Panc1 (cell line): ENCODE measurements around the gene SPTBN1. TPM values are rescaled to one million over a fixed set of nuclear protein-coding genes. Genes with fewer than 3 reads are reported as not detected.

Experiments used
- ATAC-seq: fragments of 200-7000 bp; cut with Tn5 transposase; 2 replicates; pipeline ENCODE4 v1.9.1; 2020; ENCODE audit warnings: mild to moderate bottlenecking, moderate library complexity
- BruUV-seq: library from RNA; stranded (reverse); fragments of 400-500 nt; replicated peaks from 2 replicates; lab custom pipeline; 2021; lab: Mats Ljungman, UMichigan
- CTCF ChIA-PET: fragments of 300-600 bp; sonication (Branson Sonifier 250); formaldehyde crosslinking; loops from one replicate; lab custom pipeline; 2022; ENCODE audit warnings: antibody characterized with exemption; lab: Charles Lee
- POLR2A ChIA-PET: fragments of 300-600 bp; sonication (Branson Sonifier 250); formaldehyde crosslinking; loops from one replicate; lab custom pipeline; 2022; ENCODE audit warnings: antibody characterized with exemption; lab: Charles Lee
- DNase-seq: peaks from one replicate; pipeline ENCODE4 v3.0.0-alpha.2; 2010; ENCODE audit warnings: low read depth, low spot score
- H3K27ac ChIP-seq: 2 replicates; pipeline ENCODE4 v1.5.1; 2011; ENCODE audit warnings: mild to moderate bottlenecking, low read length, inconsistent platforms
- H3K27me3 ChIP-seq: fragments of 200-500 bp; sonication (Bioruptor generic); 2 replicates; pipeline ENCODE4 v1.6.0; 2014; ENCODE audit warnings: low read length, inconsistent platforms; ENCODE audit not compliant: control insufficient read depth, insufficient read depth
- H3K36me3 ChIP-seq: fragments of 200-500 bp; sonication (Bioruptor generic); 2 replicates; pipeline ENCODE4 v1.5.1; 2014; ENCODE audit warnings: inconsistent platforms, mild to moderate bottlenecking, low read length, moderate library complexity; ENCODE audit not compliant: control insufficient read depth, insufficient read depth
- H3K4me1 ChIP-seq: 2 replicates; pipeline ENCODE4 v1.5.1; 2011; ENCODE audit warnings: inconsistent platforms, mild to moderate bottlenecking, low read length, moderate library complexity; ENCODE audit not compliant: control insufficient read depth, insufficient read depth
- H3K4me3 ChIP-seq, 2 experiments: 2 replicates each; pipeline ENCODE4 v1.5.1; 2011 to 2012; ENCODE audit warnings: low read depth in 2 of 2, low read length in 2 of 2, mild to moderate bottlenecking in 2 of 2, inconsistent platforms in 1 of 2, moderate library complexity in 1 of 2
- H3K9me3 ChIP-seq: fragments of 200-500 bp; sonication (Bioruptor generic); 2 replicates; pipeline ENCODE4 v1.5.1; 2014; ENCODE audit warnings: low read depth, mild to moderate bottlenecking, inconsistent platforms, low read length, moderate library complexity; ENCODE audit not compliant: control insufficient read depth, insufficient read depth
- POLR2AphosphoS5 ChIP-seq: IDR thresholded peaks from 2 replicates; pipeline ENCODE4 v1.6.1; 2012; ENCODE audit warnings: mild to moderate bottlenecking, low read depth, low read length, moderate library complexity
- SIN3A ChIP-seq: IDR thresholded peaks from 2 replicates; pipeline ENCODE4 v1.6.1; 2012; ENCODE audit warnings: low read depth, mild to moderate bottlenecking, low read length, moderate library complexity, borderline replicate concordance; ENCODE audit not compliant: insufficient read depth
- TCF7L2 ChIP-seq: IDR thresholded peaks from 2 replicates; pipeline ENCODE4 v1.6.1; 2011; ENCODE audit warnings: mild to moderate bottlenecking, low read depth, low read length, inconsistent platforms
- in situ Hi-C: cut with HindIII; loops from 2 replicates; pipeline ENCODE4 v1.10.0; 2016; ENCODE audit warnings: low sequenced_read_pairs, low pct_unique_long_range_greater_than_20kb
- intact Hi-C: fragments of 100-400 bp; cut with micrococcal nuclease; formaldehyde crosslinking; loops from one replicate; pipeline ENCODE4 v1.10.0; 2022; ENCODE audit not compliant: unreplicated experiment
- total RNA-seq: library from RNA; stranded (reverse); gene quantifications from one replicate; pipeline ENCODE4 v1.2.1, GENCODE V29; 2021; ENCODE audit not compliant: unreplicated experiment
- TF ChIP-seq, protein P1 (sequence below), 2 experiments: IDR thresholded peaks; 2 replicates each; pipeline ENCODE4 v1.6.1; 2011 to 2012; ENCODE audit warnings: low read depth in 2 of 2, control low read depth in 1 of 2, low read length in 1 of 2, mild to moderate bottlenecking in 1 of 2, moderate library complexity in 1 of 2; ENCODE audit not compliant: insufficient read depth in 1 of 2
- TF ChIP-seq, protein P2 (sequence below): fragments of 450-650 bp; IDR thresholded peaks from 2 replicates; pipeline ENCODE4 v1.5.1; 2017; ENCODE audit warnings: mild to moderate bottlenecking

The SPTBN1 gene
- total RNA-seq, 1 experiment from 2014 or later: 169 TPM

DNA sequence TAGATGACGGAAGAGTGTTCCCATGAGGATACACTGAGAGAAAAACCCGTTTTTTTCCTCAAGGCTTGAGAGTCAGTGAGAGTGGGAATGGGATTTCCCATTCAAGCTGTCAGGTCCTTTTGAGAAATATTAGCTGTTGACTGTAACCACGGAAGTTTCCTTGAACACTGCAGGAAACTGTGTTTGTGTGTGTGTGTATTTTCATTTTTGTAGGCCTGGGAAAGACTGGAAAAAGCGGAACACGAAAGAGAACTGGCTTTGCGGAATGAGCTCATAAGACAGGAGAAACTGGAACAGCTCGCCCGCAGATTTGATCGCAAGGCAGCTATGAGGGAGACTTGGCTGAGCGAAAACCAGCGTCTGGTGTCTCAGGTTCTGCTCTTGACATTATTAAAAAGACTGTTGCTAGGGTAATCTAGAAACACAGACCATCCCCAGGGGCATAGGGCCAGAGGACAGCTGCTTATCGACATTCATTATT is 168.5 kb downstream of the SPTBN1 start:
- ATAC-seq: no peak
- CTCF ChIA-PET: no interaction called here

DNA sequence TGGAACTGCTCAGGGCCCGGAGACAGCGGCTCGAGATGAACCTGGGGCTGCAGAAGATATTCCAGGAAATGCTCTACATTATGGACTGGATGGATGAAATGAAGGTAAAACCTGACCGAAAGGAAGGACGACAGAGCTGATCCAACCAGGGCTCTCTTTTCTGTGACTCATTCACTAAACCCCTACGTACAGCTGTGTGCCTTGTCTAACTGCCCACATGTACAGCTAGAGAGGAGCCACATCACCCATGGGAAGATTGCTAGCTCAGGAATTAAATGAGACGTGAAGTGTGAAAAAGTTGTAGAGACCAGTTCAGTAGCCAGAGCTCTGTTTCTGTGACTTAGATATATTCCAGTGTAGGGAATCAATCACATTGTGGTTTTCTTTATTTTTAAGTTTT is 170.0 kb downstream of the SPTBN1 start:
- no peak for DNase-seq
- intact Hi-C loops (no loop called here), in situ Hi-C loops (no loop called here)
- ATAC-seq: no peak
- ChIA-PET POLR2A (no interaction called here), CTCF (no interaction called here)
- H3K4me3 ChIP-seq: no peak overlapping the region
- H3K9me3 ChIP-seq: no peaks in the 10 kb centered on the region
- H3K36me3 ChIP-seq: peaks cover 41% of the 10 kb centered on the region
- TF ChIP-seq, protein P1, sequence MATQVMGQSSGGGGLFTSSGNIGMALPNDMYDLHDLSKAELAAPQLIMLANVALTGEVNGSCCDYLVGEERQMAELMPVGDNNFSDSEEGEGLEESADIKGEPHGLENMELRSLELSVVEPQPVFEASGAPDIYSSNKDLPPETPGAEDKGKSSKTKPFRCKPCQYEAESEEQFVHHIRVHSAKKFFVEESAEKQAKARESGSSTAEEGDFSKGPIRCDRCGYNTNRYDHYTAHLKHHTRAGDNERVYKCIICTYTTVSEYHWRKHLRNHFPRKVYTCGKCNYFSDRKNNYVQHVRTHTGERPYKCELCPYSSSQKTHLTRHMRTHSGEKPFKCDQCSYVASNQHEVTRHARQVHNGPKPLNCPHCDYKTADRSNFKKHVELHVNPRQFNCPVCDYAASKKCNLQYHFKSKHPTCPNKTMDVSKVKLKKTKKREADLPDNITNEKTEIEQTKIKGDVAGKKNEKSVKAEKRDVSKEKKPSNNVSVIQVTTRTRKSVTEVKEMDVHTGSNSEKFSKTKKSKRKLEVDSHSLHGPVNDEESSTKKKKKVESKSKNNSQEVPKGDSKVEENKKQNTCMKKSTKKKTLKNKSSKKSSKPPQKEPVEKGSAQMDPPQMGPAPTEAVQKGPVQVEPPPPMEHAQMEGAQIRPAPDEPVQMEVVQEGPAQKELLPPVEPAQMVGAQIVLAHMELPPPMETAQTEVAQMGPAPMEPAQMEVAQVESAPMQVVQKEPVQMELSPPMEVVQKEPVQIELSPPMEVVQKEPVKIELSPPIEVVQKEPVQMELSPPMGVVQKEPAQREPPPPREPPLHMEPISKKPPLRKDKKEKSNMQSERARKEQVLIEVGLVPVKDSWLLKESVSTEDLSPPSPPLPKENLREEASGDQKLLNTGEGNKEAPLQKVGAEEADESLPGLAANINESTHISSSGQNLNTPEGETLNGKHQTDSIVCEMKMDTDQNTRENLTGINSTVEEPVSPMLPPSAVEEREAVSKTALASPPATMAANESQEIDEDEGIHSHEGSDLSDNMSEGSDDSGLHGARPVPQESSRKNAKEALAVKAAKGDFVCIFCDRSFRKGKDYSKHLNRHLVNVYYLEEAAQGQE (IDR thresholded peaks at IDR 0.05; ENCODE audit: insufficient read depth in 1 of 2, low read depth in 2 of 2, low read length in 1 of 2): no peak
- H3K27ac ChIP-seq: no peak overlapping the region
- BruUV-seq: no TSS peak
- H3K4me1 ChIP-seq: no peaks in the 10 kb centered on the region
- no peaks in the 10 kb centered on the region for H3K27me3 ChIP-seq

More for the DNA sequence above, 168.5 kb downstream of the SPTBN1 start:
- POLR2A ChIA-PET: no interaction called here
- BruUV-seq: no TSS peak
- H3K4me1 ChIP-seq: no peaks in the 10 kb centered on the region
- intact Hi-C loops (no loop called here), in situ Hi-C loops (no loop called here)
- no peak for TF ChIP-seq TCF7L2
- TF ChIP-seq, protein P1 (IDR thresholded peaks at IDR 0.05; ENCODE audit: insufficient read depth in 1 of 2, low read depth in 2 of 2, low read length in 1 of 2): no peak
- TF ChIP-seq SIN3A: no peak
- TF ChIP-seq, protein P2, sequence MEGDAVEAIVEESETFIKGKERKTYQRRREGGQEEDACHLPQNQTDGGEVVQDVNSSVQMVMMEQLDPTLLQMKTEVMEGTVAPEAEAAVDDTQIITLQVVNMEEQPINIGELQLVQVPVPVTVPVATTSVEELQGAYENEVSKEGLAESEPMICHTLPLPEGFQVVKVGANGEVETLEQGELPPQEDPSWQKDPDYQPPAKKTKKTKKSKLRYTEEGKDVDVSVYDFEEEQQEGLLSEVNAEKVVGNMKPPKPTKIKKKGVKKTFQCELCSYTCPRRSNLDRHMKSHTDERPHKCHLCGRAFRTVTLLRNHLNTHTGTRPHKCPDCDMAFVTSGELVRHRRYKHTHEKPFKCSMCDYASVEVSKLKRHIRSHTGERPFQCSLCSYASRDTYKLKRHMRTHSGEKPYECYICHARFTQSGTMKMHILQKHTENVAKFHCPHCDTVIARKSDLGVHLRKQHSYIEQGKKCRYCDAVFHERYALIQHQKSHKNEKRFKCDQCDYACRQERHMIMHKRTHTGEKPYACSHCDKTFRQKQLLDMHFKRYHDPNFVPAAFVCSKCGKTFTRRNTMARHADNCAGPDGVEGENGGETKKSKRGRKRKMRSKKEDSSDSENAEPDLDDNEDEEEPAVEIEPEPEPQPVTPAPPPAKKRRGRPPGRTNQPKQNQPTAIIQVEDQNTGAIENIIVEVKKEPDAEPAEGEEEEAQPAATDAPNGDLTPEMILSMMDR: no peak
- TF ChIP-seq POLR2AphosphoS5: no peak
- DNase-seq: no peak
- no peak overlapping the region for H3K4me3 ChIP-seq
- no peaks in the 10 kb centered on the region for H3K27me3 ChIP-seq
- peaks cover 35% of the 10 kb centered on the region for H3K36me3 ChIP-seq
- no peaks in the 10 kb centered on the region for H3K9me3 ChIP-seq
- no peak overlapping the region for H3K27ac ChIP-seq
